K562 (cell line): Measurements from ENCODE around the gene PHAX.

Experiments
- HMGN3 ChIP-seq: IDR thresholded peaks from 2 replicates; pipeline ENCODE4 v1.6.1; 2011; ENCODE audit warnings: borderline replicate concordance, low read depth, mild to moderate bottlenecking, mixed read lengths, low read length; ENCODE audit not compliant: insufficient read length; ENCODE audit errors: extremely low read depth
- MEF2A ChIP-seq: IDR thresholded peaks from 2 replicates; pipeline ENCODE4 v1.6.1; 2011; ENCODE audit warnings: low read depth, mild to moderate bottlenecking, low read length, moderate library complexity; ENCODE audit not compliant: control insufficient read depth
- SRF ChIP-seq, 2 experiments: fragments of 250-450, 450-650 bp in 1 of 2; sonication (Bioruptor Pico) in 1 of 2; sonication (generic) in 1 of 2; formaldehyde crosslinking; IDR thresholded peaks; 2 replicates each; pipeline versions ENCODE4 v1.5.0 to v1.5.1; 2020 to 2022; ENCODE audit warnings: mild to moderate bottlenecking in 1 of 2, missing genetic modification reagents in 1 of 2
- ZNF696 ChIP-seq: fragments of 250-450 bp; sonication (Bioruptor Pico); conservative IDR thresholded peaks from 2 replicates; pipeline ENCODE4 v1.4.0; 2020; ENCODE audit warnings: mild to moderate bottlenecking, moderate library complexity
- TF ChIP-seq, protein P1 (sequence below): fragments of 450-650 bp; IDR thresholded peaks from 2 replicates; pipeline ENCODE4 v1.6.1; 2016

DNA sequence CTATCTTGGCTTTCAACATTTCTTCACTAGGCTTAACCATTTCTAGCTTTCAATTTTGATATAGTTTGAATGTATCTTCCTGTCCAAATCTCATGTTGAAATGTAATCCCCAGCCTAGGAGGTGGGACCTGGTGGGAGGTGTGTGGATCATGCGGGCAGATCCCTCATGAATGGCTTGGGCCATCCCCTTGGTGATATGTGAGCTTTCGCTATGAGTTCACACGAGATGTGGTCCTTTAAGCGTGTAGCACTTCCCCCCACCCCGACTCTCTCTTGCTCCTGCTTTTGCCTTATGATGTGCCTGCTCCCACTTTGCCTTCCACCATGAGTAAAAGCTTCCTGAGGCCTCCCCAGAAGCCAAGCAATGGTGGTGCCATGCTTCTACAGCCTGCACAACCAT is 40.6 kb downstream of the PHAX start:
- TF ChIP-seq SRF (CRISPR knock-in tag; IDR thresholded peaks at IDR 0.05) (no peak), MEF2A (no peak), ZNF696 (CRISPR knock-in tag) (no peak), HMGN3 (no peak)
- TF ChIP-seq, protein P1, sequence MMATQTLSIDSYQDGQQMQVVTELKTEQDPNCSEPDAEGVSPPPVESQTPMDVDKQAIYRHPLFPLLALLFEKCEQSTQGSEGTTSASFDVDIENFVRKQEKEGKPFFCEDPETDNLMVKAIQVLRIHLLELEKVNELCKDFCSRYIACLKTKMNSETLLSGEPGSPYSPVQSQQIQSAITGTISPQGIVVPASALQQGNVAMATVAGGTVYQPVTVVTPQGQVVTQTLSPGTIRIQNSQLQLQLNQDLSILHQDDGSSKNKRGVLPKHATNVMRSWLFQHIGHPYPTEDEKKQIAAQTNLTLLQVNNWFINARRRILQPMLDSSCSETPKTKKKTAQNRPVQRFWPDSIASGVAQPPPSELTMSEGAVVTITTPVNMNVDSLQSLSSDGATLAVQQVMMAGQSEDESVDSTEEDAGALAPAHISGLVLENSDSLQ = no peak
